ENCODE results near the gene KLHDC8A. TPM values are rescaled to one million over a fixed set of nuclear protein-coding genes. Genes with fewer than 3 reads are reported as not detected.

Gene KLHDC8A
- total and polyA plus RNA-seq, 2 donors (not counting 1 experiment from before 2014, with no cell fraction given): not detected

DNA sequence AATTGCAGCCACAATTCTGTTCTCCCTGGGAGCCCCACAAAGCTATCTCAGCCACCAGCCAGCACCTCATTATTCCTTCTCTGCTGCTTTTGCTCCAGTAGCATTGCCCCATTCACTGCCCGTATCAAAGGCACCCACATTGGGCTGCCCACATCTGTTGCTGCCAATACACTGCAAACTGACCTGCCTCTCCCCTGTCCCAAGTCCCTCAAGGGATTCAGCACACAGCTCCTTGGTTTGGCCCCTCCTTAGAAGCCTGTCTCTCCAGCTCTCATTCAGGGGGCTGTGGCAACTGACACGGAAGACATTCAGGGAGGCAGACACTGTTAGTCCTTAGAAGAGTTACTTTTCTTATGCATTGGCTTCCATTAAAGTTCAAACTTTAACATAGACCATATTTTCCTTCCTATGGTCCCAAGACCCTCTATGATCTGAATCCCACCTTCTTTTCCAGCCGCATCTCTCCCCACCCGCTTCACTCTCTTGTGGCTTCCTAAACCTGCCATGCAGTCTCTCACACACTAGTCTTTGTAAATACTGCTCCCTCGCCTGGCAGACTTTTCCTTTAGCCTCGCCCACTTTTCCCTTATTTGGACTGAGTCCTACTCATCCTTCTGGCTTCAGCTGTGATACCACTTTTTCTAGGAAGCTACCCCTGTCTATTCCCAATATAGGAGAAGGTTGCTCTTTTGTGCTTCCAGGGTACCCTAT, 19.3 kb upstream of the KLHDC8A start:
- Histone ChIP-seq H3K27me3 (ENCODE audit: control insufficient read depth, insufficient read depth, low read length) (peaks cover 7% of the 10 kb centered on the region), H3K36me3 (ENCODE audit: control insufficient read depth, insufficient read depth, low read length) (no peaks in the 10 kb centered on the region), H3K4me2 (ENCODE audit: extremely low read depth, insufficient read depth, low read length) (no peak overlapping the region), H4K20me1 (ENCODE audit: control insufficient read depth, extremely low read depth, insufficient read depth, low read length) (no peaks in the 10 kb centered on the region), H3K27ac (ENCODE audit: insufficient read depth, low read length) (no peak overlapping the region), H3K9ac (ENCODE audit: insufficient read depth, low read length) (no peak overlapping the region), H2AFZ (ENCODE audit: low read length) (no peak overlapping the region), H3K4me1 (ENCODE audit: control insufficient read depth, extremely low read depth, insufficient read depth, low read length) (peaks cover 8% of the 10 kb centered on the region), H3K79me2 (ENCODE audit: control insufficient read depth, insufficient read depth, low read length) (no peaks in the 10 kb centered on the region), H3K9me3 (ENCODE audit: control insufficient read depth, insufficient read depth, low read depth, low read length) (no peaks in the 10 kb centered on the region), H3K4me3 (replicated peaks in 1 of 4; ENCODE audit: control extremely low read depth in 1 of 4, insufficient read depth in 1 of 4, low read depth in 3 of 4, low read length in 4 of 4) (no peak overlapping the region)
- peak; percentile 57 to 66 for DNase-seq (ENCODE audit: low read depth in 2 of 2)
- no peak for TF ChIP-seq EZH2 (IDR thresholded peaks at IDR 0.05; ENCODE audit: low read length, missing control alignments)
- TF ChIP-seq, protein P1, sequence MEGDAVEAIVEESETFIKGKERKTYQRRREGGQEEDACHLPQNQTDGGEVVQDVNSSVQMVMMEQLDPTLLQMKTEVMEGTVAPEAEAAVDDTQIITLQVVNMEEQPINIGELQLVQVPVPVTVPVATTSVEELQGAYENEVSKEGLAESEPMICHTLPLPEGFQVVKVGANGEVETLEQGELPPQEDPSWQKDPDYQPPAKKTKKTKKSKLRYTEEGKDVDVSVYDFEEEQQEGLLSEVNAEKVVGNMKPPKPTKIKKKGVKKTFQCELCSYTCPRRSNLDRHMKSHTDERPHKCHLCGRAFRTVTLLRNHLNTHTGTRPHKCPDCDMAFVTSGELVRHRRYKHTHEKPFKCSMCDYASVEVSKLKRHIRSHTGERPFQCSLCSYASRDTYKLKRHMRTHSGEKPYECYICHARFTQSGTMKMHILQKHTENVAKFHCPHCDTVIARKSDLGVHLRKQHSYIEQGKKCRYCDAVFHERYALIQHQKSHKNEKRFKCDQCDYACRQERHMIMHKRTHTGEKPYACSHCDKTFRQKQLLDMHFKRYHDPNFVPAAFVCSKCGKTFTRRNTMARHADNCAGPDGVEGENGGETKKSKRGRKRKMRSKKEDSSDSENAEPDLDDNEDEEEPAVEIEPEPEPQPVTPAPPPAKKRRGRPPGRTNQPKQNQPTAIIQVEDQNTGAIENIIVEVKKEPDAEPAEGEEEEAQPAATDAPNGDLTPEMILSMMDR (conservative IDR thresholded peaks at IDR 0.05 in 1 of 2, IDR thresholded peaks at IDR 0.05 in 1 of 2; ENCODE audit: low read depth in 1 of 2, low read length in 2 of 2): peak in 1 of 2 donors; percentile 20

GRCh38 chr1:205374210-205375078, 17.7 kb upstream of the KLHDC8A start:
- Histone ChIP-seq H3K4me3 (replicated peaks in 1 of 4; ENCODE audit: control extremely low read depth in 1 of 4, insufficient read depth in 1 of 4, low read depth in 3 of 4, low read length in 4 of 4) (peak overlapping the region in 1 of 4 experiments; percentile 14), H3K27ac (ENCODE audit: insufficient read depth, low read length) (no peak overlapping the region), H3K4me1 (ENCODE audit: control insufficient read depth, extremely low read depth, insufficient read depth, low read length) (peaks cover 8% of the 10 kb centered on the region), H3K9me3 (ENCODE audit: control insufficient read depth, insufficient read depth, low read depth, low read length) (no peaks in the 10 kb centered on the region), H3K4me2 (ENCODE audit: extremely low read depth, insufficient read depth, low read length) (peak overlapping the region; percentile 56), H3K79me2 (ENCODE audit: control insufficient read depth, insufficient read depth, low read length) (no peaks in the 10 kb centered on the region), H3K36me3 (ENCODE audit: control insufficient read depth, insufficient read depth, low read length) (no peaks in the 10 kb centered on the region), H4K20me1 (ENCODE audit: control insufficient read depth, extremely low read depth, insufficient read depth, low read length) (no peaks in the 10 kb centered on the region), H2AFZ (ENCODE audit: low read length) (no peak overlapping the region), H3K27me3 (ENCODE audit: control insufficient read depth, insufficient read depth, low read length) (peaks cover 7% of the 10 kb centered on the region), H3K9ac (ENCODE audit: insufficient read depth, low read length) (no peak overlapping the region)
- DNase-seq (ENCODE audit: low read depth in 2 of 2): peak; percentile 78 to 90
- TF ChIP-seq, protein P1 (conservative IDR thresholded peaks at IDR 0.05 in 1 of 2, IDR thresholded peaks at IDR 0.05 in 1 of 2; ENCODE audit: low read depth in 1 of 2, low read length in 2 of 2): no peak
- TF ChIP-seq EZH2 (IDR thresholded peaks at IDR 0.05; ENCODE audit: low read length, missing control alignments): no peak

- H3K27me3 ChIP-seq (ENCODE audit: control insufficient read depth, insufficient read depth, low read length): peaks cover 7% of the 10 kb centered on the region
- no peak overlapping the region for H3K4me3 ChIP-seq (replicated peaks in 1 of 4; ENCODE audit: control extremely low read depth in 1 of 4, insufficient read depth in 1 of 4, low read depth in 3 of 4, low read length in 4 of 4)
- peaks cover 8% of the 10 kb centered on the region for H3K4me1 ChIP-seq (ENCODE audit: control insufficient read depth, extremely low read depth, insufficient read depth, low read length)
- H3K9me3 ChIP-seq (ENCODE audit: control insufficient read depth, insufficient read depth, low read depth, low read length): no peaks in the 10 kb centered on the region
- TF ChIP-seq, protein P1 (conservative IDR thresholded peaks at IDR 0.05 in 1 of 2, IDR thresholded peaks at IDR 0.05 in 1 of 2; ENCODE audit: low read depth in 1 of 2, low read length in 2 of 2): no peak
- no peak for TF ChIP-seq EZH2 (IDR thresholded peaks at IDR 0.05; ENCODE audit: low read length, missing control alignments)
- no peaks in the 10 kb centered on the region for H3K79me2 ChIP-seq (ENCODE audit: control insufficient read depth, insufficient read depth, low read length)
- no peak overlapping the region for H2AFZ ChIP-seq (ENCODE audit: low read length)
- peak in 1 of 2 donors; percentile 5 for DNase-seq (ENCODE audit: low read depth in 2 of 2)
- no peak overlapping the region for H3K9ac ChIP-seq (ENCODE audit: insufficient read depth, low read length)
- no peaks in the 10 kb centered on the region for H3K36me3 ChIP-seq (ENCODE audit: control insufficient read depth, insufficient read depth, low read length)
- H4K20me1 ChIP-seq (ENCODE audit: control insufficient read depth, extremely low read depth, insufficient read depth, low read length): no peaks in the 10 kb centered on the region
- no peak overlapping the region for H3K4me2 ChIP-seq (ENCODE audit: extremely low read depth, insufficient read depth, low read length)
- H3K27ac ChIP-seq (ENCODE audit: insufficient read depth, low read length): no peak overlapping the region
Measured at GRCh38 chr1:205373798-205374175, 17.1 kb upstream of the KLHDC8A start.
